Fibroblast of lung (primary cell): ENCODE data around the gene GJC2. TPM values are rescaled to one million over a fixed set of nuclear protein-coding genes. Genes with fewer than 3 reads are reported as not detected.

Source experiments
- DNase-seq, 2 donors: peaks; one replicate each; pipeline versions ENCODE4 v3.0.0 to v3.0.0-alpha.2; 2010; ENCODE audit warnings: low read depth in 2 of 2
- H2AFZ ChIP-seq: 2 replicates; pipeline ENCODE4 v1.5.1; 2012; ENCODE audit warnings: low read length, control low read depth, inconsistent platforms
- H3K27ac ChIP-seq: 2 replicates; pipeline ENCODE4 v1.5.1; 2011; ENCODE audit warnings: low read length, control low read depth; ENCODE audit not compliant: insufficient read depth
- H3K27me3 ChIP-seq: 2 replicates; pipeline ENCODE4 v1.5.1; 2011; ENCODE audit warnings: mild to moderate bottlenecking, low read length; ENCODE audit not compliant: control insufficient read depth, insufficient read depth
- H3K36me3 ChIP-seq: 2 replicates; pipeline ENCODE4 v1.5.1; 2011; ENCODE audit warnings: low read length; ENCODE audit not compliant: control insufficient read depth, insufficient read depth
- H3K4me1 ChIP-seq: 2 replicates; pipeline ENCODE4 v1.5.1; 2011; ENCODE audit warnings: low read length; ENCODE audit not compliant: control insufficient read depth, insufficient read depth; ENCODE audit errors: extremely low read depth
- H3K4me2 ChIP-seq: 2 replicates; pipeline ENCODE4 v1.5.1; 2011; ENCODE audit warnings: low read length, control low read depth; ENCODE audit not compliant: insufficient read depth; ENCODE audit errors: extremely low read depth
- H3K4me3 ChIP-seq, 4 experiments: fragments of 200-600 bp in 1 of 4; sonication (generic) in 1 of 4; replicated peaks in 1 of 4; 2 replicates each; pipeline ENCODE4 v1.5.1; 2011 to 2016; ENCODE audit warnings: low read length in 4 of 4, low read depth in 3 of 4, mild to moderate bottlenecking in 3 of 4, control low read depth in 2 of 4, inconsistent platforms in 1 of 4, mixed read lengths in 1 of 4; ENCODE audit not compliant: insufficient read depth in 1 of 4; ENCODE audit errors: control extremely low read depth in 1 of 4
- H3K79me2 ChIP-seq: 2 replicates; pipeline ENCODE4 v1.5.1; 2012; ENCODE audit warnings: mild to moderate bottlenecking, low read length, inconsistent platforms; ENCODE audit not compliant: control insufficient read depth, insufficient read depth
- H3K9ac ChIP-seq: 2 replicates; pipeline ENCODE4 v1.5.1; 2011; ENCODE audit warnings: mild to moderate bottlenecking, low read length, control low read depth; ENCODE audit not compliant: insufficient read depth
- H3K9me3 ChIP-seq: 2 replicates; pipeline ENCODE4 v1.5.1; 2012; ENCODE audit warnings: low read depth, low read length; ENCODE audit not compliant: control insufficient read depth, insufficient read depth
- H4K20me1 ChIP-seq: 2 replicates; pipeline ENCODE4 v1.5.1; 2011; ENCODE audit warnings: low read length; ENCODE audit not compliant: control insufficient read depth, insufficient read depth; ENCODE audit errors: extremely low read depth
- CTCF ChIP-seq, 2 donors: IDR thresholded peaks in 1 of 2; conservative IDR thresholded peaks in 1 of 2; 1 replicate in 1 of 2; 2 replicates in 1 of 2; pipeline ENCODE4 v1.5.1; 2011 to 2012; ENCODE audit warnings: low read length in 2 of 2, control low read depth in 1 of 2, inconsistent platforms in 1 of 2, low read depth in 1 of 2, mild to moderate bottlenecking in 1 of 2
- EZH2 ChIP-seq: IDR thresholded peaks from 2 replicates; pipeline ENCODE4 v1.5.1; 2012; ENCODE audit warnings: low read length, control low read depth, mild to moderate bottlenecking; ENCODE audit errors: missing control alignments
- polyA plus RNA-seq, 2 donors: library from polyadenylated mRNA; depleted of rRNA in 1 of 2; stranded (reverse) in 1 of 2; unstranded in 1 of 2; fragments of >200 nt; gene quantifications; 2 replicates each; pipeline ENCODE4 v1.2.1, GENCODE V29; 2011 to 2012; ENCODE audit warnings: missing spikeins in 1 of 2
- total RNA-seq: library from RNA; depleted of rRNA; stranded (reverse); fragments of >200 nt; gene quantifications from 2 replicates; pipeline ENCODE4 v1.2.1, GENCODE V29; 2014

Gene GJC2
- total and polyA plus RNA-seq, 2 donors (not counting 1 experiment from before 2014, with no cell fraction given): 1.4 to 13.4 TPM

GRCh38 chr1:228145463-228146416 is 4.0 kb upstream of the GJC2 start:
- H3K9me3 ChIP-seq: no peaks in the 10 kb centered on the region
- H3K79me2 ChIP-seq: peaks cover 75% of the 10 kb centered on the region
- TF ChIP-seq EZH2 (no peak), CTCF (conservative IDR thresholded peaks at IDR 0.05 in 1 of 2, IDR thresholded peaks at IDR 0.05 in 1 of 2; ENCODE audit: low read depth in 1 of 2, low read length in 2 of 2) (no peak)
- H3K27me3 ChIP-seq: no peaks in the 10 kb centered on the region
- H3K4me3 ChIP-seq: no peak overlapping the region
- no peak overlapping the region for H3K4me2 ChIP-seq
- no peak overlapping the region for H2AFZ ChIP-seq
- H3K27ac ChIP-seq: no peak overlapping the region
- peaks cover 37% of the 10 kb centered on the region for H3K4me1 ChIP-seq
- H4K20me1 ChIP-seq: no peaks in the 10 kb centered on the region
- peaks cover 20% of the 10 kb centered on the region for H3K36me3 ChIP-seq
- H3K9ac ChIP-seq: no peak overlapping the region
- DNase-seq: no peak

GRCh38 chr1:228146417-228147150 is 3.1 kb upstream of the GJC2 start:
- H3K9me3 ChIP-seq: no peaks in the 10 kb centered on the region
- DNase-seq: no peak
- peaks cover 69% of the 10 kb centered on the region for H3K79me2 ChIP-seq
- no peaks in the 10 kb centered on the region for H3K27me3 ChIP-seq
- no peaks in the 10 kb centered on the region for H4K20me1 ChIP-seq
- no peak overlapping the region for H3K4me3 ChIP-seq
- H3K27ac ChIP-seq: no peak overlapping the region
- no peak overlapping the region for H3K9ac ChIP-seq
- TF ChIP-seq CTCF (conservative IDR thresholded peaks at IDR 0.05 in 1 of 2, IDR thresholded peaks at IDR 0.05 in 1 of 2; ENCODE audit: low read depth in 1 of 2, low read length in 2 of 2) (no peak), EZH2 (no peak)
- no peak overlapping the region for H3K4me2 ChIP-seq
- H3K36me3 ChIP-seq: peaks cover 20% of the 10 kb centered on the region
- peaks cover 41% of the 10 kb centered on the region for H3K4me1 ChIP-seq
- H2AFZ ChIP-seq: no peak overlapping the region

- H4K20me1 ChIP-seq: no peaks in the 10 kb centered on the region
- no peaks in the 10 kb centered on the region for H3K9me3 ChIP-seq
- no peak overlapping the region for H3K9ac ChIP-seq
- H2AFZ ChIP-seq: no peak overlapping the region
- DNase-seq: no peak
- H3K36me3 ChIP-seq: peaks cover 16% of the 10 kb centered on the region
- H3K4me1 ChIP-seq: peaks cover 36% of the 10 kb centered on the region
- no peak overlapping the region for H3K4me2 ChIP-seq
- H3K79me2 ChIP-seq: peaks cover 66% of the 10 kb centered on the region
- H3K27me3 ChIP-seq: no peaks in the 10 kb centered on the region
- no peak overlapping the region for H3K4me3 ChIP-seq
- TF ChIP-seq CTCF (conservative IDR thresholded peaks at IDR 0.05 in 1 of 2, IDR thresholded peaks at IDR 0.05 in 1 of 2; ENCODE audit: low read depth in 1 of 2, low read length in 2 of 2): no peak
- no peak for TF ChIP-seq EZH2
- H3K27ac ChIP-seq: no peak overlapping the region
Observed at GRCh38 chr1:228147151-228147693, 2.5 kb upstream of the GJC2 start.
